Left ventricle myocardium inferior (tissue), 1 donor: ENCODE data around the gene PFKFB4. TPM values are rescaled to one million over a fixed set of nuclear protein-coding genes. Genes with fewer than 3 reads are reported as not detected.

ENCODE experiments used
- DNase-seq: peaks from one replicate; pipeline ENCODE4 v3.0.0-alpha.2; 2020
- H3K27ac ChIP-seq: fragments of 200-600 bp; replicated peaks from 2 replicates; pipeline ENCODE4 v1.8.0; 2021
- H3K27me3 ChIP-seq: fragments of 200-600 bp; 2 replicates; pipeline ENCODE4 v1.8.0; 2021; ENCODE audit warnings: low read depth
- H3K36me3 ChIP-seq: fragments of 200-600 bp; 2 replicates; pipeline ENCODE4 v1.8.0; 2021
- H3K4me1 ChIP-seq: fragments of 200-600 bp; 2 replicates; pipeline ENCODE4 v1.8.0; 2021
- H3K4me3 ChIP-seq: fragments of 200-600 bp; 2 replicates; pipeline ENCODE4 v1.8.0; 2021; ENCODE audit warnings: mild to moderate bottlenecking, moderate library complexity
- H3K9me3 ChIP-seq: fragments of 200-600 bp; replicated peaks from 2 replicates; pipeline ENCODE4 v1.8.0; 2021
- intact Hi-C: fragments of 100-400 bp; cut with micrococcal nuclease; formaldehyde crosslinking; loops from one replicate; pipeline ENCODE4 v1.11.0; 2022
- total RNA-seq: library from RNA; stranded (reverse); fragmentation: NEBNext Ultra II Directional; extraction: Animal tissue kit (Norgen Biotek cat#: 25700); gene quantifications from one replicate; pipeline ENCODE4 v1.2.1, GENCODE V29; 2021
- TF ChIP-seq, protein P1 (sequence below): fragments of 200-600 bp; IDR thresholded peaks from 2 replicates; pipeline ENCODE4 v1.8.0; 2021; ENCODE audit warnings: antibody characterized with exemption, mild to moderate bottlenecking, borderline replicate concordance
- donor health status: DM: no; HTN: yes; CAD: no; lungs with severe emphysema.

The PFKFB4 gene
- total RNA-seq, 1 donor from 2014 or later, result 1.5 TPM

DNA sequence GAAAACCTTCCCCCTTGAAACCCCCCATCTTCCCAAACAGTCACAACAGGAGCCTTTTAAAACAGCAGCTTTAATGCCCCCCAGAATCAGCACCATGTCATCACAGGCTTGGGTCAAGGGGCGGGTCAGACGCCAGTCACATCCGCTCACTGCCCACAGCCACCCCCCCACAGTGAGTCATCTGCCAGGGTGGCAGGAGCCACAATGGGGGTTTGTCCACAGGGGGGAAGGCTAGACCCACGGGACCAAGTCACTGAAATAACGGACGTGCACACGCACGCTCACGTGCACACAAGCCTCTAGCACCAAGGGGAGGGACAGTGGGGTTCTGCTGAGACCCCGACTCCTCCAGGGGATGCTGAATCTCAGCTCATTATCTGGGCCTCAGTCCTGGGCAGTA is 7.4 kb upstream of the PFKFB4 start:
- Histone ChIP-seq H3K27me3 (no peaks in the 10 kb centered on the region), H3K4me3 (no peak overlapping the region), H3K9me3 (no peaks in the 10 kb centered on the region), H3K36me3 (no peaks in the 10 kb centered on the region), H3K27ac (no peak overlapping the region), H3K4me1 (peaks cover 22% of the 10 kb centered on the region)
- TF ChIP-seq, protein P1, sequence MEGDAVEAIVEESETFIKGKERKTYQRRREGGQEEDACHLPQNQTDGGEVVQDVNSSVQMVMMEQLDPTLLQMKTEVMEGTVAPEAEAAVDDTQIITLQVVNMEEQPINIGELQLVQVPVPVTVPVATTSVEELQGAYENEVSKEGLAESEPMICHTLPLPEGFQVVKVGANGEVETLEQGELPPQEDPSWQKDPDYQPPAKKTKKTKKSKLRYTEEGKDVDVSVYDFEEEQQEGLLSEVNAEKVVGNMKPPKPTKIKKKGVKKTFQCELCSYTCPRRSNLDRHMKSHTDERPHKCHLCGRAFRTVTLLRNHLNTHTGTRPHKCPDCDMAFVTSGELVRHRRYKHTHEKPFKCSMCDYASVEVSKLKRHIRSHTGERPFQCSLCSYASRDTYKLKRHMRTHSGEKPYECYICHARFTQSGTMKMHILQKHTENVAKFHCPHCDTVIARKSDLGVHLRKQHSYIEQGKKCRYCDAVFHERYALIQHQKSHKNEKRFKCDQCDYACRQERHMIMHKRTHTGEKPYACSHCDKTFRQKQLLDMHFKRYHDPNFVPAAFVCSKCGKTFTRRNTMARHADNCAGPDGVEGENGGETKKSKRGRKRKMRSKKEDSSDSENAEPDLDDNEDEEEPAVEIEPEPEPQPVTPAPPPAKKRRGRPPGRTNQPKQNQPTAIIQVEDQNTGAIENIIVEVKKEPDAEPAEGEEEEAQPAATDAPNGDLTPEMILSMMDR, result no peak
- no peak for DNase-seq
- intact Hi-C loops, result no loop called here

DNA sequence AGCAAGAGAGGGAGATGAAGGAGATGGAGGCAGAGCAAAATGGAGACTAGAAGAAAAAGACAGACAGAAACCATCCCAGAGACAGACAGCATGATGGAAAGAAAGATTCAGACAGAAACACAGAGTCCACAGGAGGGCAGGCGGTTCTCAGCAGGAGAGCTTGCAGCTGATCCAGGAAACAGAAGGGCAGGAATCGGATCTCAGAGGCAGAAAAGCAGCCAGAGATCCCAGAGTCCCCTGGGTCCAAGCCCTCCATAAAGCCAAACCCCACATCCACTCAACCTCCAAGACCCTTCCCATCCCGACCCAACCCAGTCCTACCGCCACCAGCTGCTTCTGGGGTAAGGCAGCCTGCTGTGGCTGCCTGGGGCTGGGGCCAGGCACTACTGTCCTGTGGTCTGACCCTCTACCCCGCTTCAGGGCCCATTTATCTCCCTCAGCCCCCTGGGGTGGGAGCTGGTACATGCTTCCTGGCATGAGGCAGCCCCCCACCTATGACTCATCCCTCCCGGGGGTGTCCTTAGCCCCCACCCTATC is 6.8 kb upstream of the PFKFB4 start, which contains the start of gene UCN2:
Gene UCN2 (minus strand): TSS at position 400 of the 537 bp plus-strand sequence. CDS start 657 bp downstream, outside the sequence.
- Histone ChIP-seq H3K9me3 (no peaks in the 10 kb centered on the region), H3K27me3 (no peaks in the 10 kb centered on the region), H3K4me1 (peaks cover 28% of the 10 kb centered on the region), H3K27ac (no peak within 1 kb of the TSS), H3K4me3 (no peak within 1 kb of the TSS), H3K36me3 (no peaks in the 10 kb centered on the region)
- intact Hi-C loops, result no loop called here
- TF ChIP-seq, protein P1, result no peak
- no peak for DNase-seq

GRCh38 chr3:48562367-48563095 is 5.9 kb upstream of the PFKFB4 start:
- Histone ChIP-seq H3K27me3 (no peaks in the 10 kb centered on the region), H3K36me3 (no peaks in the 10 kb centered on the region), H3K4me3 (no peak overlapping the region), H3K9me3 (no peaks in the 10 kb centered on the region), H3K4me1 (peaks cover 37% of the 10 kb centered on the region), H3K27ac (no peak overlapping the region)
- intact Hi-C loops, result no loop called here
- no peak for DNase-seq
- TF ChIP-seq, protein P1, result no peak

- H3K27me3 ChIP-seq, result no peaks in the 10 kb centered on the region
- H3K4me3 ChIP-seq, result peak overlapping the region; percentile 56
- no peaks in the 10 kb centered on the region for H3K36me3 ChIP-seq
- intact Hi-C loops, result no loop called here
- H3K9me3 ChIP-seq, result no peaks in the 10 kb centered on the region
- DNase-seq, result peak; percentile 65
- TF ChIP-seq, protein P1, result peak; percentile 35
- H3K27ac ChIP-seq, result peak overlapping the region; percentile 74
- H3K4me1 ChIP-seq, result peaks cover 47% of the 10 kb centered on the region
Measured at GRCh38 chr3:48561045-48561736, 4.6 kb upstream of the PFKFB4 start.

GRCh38 chr3:48560648-48561018 is 4.0 kb upstream of the PFKFB4 start:
- H3K4me1 ChIP-seq, result peaks cover 50% of the 10 kb centered on the region
- no peaks in the 10 kb centered on the region for H3K27me3 ChIP-seq
- H3K36me3 ChIP-seq, result no peaks in the 10 kb centered on the region
- intact Hi-C loops, result no loop called here
- peak; percentile 53 for DNase-seq
- peak overlapping the region; percentile 56 for H3K4me3 ChIP-seq
- no peaks in the 10 kb centered on the region for H3K9me3 ChIP-seq
- peak overlapping the region; percentile 74 for H3K27ac ChIP-seq
- TF ChIP-seq, protein P1, result no peak
